HG03469 (cell line): ENCODE measurements around the gene RELN.

ENCODE experiments used
- ATAC-seq: cut with Tn5 transposase; IDR thresholded peaks from one replicate; pipeline ENCODE4 v1.9.1; 2021; ENCODE audit warnings: mild to moderate bottlenecking, moderate library complexity, moderate number of reproducible peaks; ENCODE audit not compliant: unreplicated experiment

RELN gene

GRCh38 chr7:103731169-103731568 is 258.3 kb downstream of the RELN start:
- no peak for ATAC-seq

- ATAC-seq, result no peak
These were observed 260.4 kb downstream of the RELN start for GRCh38 chr7:103729026-103729425.

GRCh38 chr7:103727982-103728610 is 261.4 kb downstream of the RELN start:
- ATAC-seq, result no peak

DNA sequence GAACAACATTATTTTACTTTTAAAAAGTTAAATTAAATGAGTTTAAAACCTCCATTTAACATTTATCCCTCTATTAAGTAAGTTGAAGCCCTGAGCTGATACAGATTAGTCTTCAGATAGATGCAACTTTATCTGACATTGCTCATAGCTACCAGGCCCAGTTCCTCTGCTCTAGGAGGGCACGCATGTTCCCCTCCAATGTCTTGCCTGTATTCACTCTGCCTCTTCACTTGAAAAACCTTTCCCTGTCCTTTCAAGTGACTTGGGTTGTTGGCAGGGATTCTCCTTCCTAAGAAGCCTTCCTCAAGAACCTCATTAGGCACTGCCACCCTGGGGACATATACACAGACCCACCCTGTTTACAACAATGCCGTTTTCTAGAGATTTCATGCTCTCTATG is 270.4 kb downstream of the RELN start:
- no peak for ATAC-seq

DNA sequence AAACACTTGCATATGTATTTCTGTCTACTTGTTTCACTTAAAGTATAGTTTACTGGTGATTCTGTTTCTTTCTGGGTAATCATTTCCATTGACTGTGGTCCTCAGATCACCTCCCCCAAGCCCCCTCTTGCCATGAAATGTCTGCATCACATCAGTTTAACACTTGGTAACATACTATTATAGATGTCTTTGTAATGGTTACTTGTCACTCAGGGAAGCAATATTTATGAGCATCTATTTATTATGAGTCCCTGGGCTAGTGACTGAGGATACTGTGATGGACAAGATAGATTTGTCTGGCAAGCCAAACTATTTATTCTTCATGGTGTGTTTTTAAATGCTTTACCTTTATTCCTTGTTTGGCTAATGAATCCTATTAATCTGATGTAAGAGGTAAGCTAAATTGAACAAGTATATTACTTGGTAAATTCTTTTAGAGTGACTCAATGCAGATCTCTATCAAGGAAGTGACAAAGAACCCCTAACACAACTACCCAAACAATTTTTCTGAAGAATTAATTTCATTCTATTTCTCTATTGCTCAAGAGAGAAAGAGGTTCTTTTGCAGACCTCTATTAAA is 270.9 kb downstream of the RELN start:
- no peak for ATAC-seq

DNA sequence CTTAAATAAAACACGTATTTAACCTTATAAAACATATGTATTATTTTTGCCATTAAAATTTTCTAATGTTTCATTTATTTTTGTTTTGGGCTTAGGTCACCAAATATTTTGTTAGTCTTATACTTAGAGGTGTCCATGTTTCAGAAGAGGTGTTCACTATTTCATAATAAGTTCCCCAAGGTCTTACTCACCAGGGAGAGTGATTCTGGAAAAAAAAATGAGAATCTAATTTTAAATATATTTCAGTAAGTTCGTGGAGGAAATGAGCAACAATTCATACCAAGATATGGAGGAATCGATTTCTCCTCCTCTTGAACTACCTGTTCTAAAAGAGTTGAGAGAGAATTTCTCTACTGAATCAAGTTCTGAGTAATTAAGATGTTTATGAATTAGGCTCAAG is 271.9 kb downstream of the RELN start:
- no peak for ATAC-seq

DNA sequence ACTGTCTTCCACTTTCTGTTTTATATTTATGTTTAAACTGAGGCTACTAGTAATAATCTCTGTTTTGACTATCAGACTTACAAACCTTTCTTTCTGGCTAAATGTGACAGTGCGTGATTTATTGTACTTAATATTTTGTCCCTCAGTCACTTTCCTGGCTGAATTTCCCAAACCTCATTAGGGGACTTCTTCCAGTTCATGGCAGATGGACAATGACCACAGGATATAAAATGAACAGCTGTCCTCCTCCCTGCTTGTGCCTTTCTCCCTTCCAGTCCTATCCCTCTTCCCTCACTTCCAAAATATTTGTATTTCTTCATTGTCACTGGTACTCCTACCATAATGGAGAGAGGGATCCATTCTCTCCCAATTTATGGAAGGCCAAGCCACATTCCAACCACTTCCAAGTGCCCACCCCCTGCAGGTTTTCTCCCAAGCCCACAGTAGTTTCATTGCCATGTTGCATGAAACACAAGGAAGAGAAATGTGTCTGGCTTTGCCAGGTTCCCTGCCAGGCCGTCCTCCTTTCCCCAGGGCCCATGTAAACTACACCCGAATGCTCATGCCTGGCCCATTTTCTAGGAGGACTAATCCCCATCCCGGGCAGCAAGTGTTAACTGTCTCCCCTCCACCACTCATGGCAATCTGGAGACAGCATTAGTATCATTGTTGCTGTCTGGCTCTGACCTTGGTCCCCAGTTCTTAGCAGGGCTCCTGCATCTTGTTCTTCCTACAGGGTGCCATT is 273.9 kb downstream of the RELN start:
- no peak for ATAC-seq

DNA sequence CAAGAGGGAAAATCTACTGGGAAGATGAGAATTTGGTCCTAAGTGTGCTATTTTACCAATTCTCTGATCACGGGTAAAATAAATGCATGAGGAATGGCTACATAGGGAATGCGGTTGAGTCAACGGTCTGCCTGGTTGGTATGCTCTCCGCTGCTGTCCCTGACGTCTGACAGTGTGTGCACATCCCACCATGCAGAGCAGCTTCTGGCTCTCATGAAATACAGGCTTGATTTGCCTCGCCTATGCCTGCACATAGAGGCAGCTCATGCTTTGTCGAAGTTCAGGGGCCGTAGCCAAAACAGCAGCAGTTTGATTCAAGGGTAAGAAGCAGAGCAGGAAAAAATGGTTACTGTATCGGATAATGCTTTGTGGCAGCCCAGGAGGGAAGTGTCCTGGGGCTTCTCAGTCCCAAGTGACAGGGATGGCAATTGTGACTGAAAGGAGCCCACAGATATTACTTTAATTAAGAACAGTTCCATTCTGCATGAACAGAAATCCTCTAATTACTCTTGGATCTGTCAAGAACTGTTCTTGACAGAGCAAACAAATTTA is 275.0 kb downstream of the RELN start:
- no peak for ATAC-seq

GRCh38 chr7:103712991-103713778 is 276.3 kb downstream of the RELN start:
- no peak for ATAC-seq

DNA sequence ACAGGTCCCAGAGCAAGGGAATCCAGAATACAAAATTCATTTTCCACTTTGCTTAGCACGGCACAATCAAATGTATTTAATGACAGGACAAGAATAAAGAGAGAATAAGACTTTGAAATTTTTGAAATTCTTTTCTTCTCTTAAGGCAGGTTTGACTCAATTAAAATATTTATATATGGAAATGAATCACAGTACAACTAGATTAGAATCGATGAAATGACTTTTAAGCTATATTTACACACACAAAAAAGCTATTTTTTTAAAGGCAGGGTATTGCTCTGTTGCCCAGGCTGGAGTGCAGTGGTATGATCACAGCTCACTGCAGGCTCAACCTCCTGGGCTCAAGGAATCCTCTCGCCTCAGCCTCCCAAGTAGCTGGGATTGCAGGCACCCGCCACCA is 278.0 kb downstream of the RELN start:
- no peak for ATAC-seq

DNA sequence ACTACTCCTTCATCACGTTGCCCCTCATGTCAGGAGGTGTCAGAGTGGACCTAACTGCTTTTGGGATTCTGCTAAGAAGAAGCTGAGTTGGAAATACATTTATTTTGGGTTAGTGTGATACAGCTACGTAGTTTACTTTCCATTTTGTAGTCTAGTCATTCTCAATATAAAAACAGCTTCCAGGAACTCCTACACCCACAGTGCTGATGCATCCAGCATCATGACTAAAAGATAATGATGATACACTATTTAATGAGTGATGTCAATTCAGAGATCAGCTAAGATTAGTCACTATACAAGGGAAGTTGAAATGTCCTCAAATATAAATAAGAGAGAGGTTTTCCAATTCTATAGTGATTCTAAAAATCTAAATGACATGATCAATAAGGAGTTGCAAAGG is 279.2 kb downstream of the RELN start:
- no peak for ATAC-seq

- ATAC-seq, result no peak
These were observed 282.7 kb downstream of the RELN start for GRCh38 chr7:103706805-103707204.

DNA sequence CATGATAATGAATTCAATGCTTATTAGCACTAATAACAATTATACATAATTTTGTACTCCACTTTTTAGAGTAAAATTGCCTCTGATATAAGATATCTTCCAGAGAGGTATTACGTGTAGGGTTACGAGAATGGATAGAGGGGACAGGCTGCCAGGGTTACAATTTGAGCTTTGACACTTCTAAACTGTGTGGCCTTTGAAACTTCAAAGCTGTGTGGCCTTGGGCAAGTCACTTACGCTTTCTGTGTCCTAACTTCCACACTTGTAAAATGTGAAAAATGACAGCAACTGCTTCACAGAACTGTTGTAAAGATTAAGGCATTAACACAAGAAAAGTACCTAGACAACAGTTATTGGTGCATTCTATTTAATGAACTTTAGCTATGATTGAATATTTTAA is 283.9 kb downstream of the RELN start:
- ATAC-seq, result no peak

GRCh38 chr7:103704701-103705100 is 284.8 kb downstream of the RELN start:
- no peak for ATAC-seq

- ATAC-seq, result no peak
These were observed 286.5 kb downstream of the RELN start for GRCh38 chr7:103702982-103703381.

- ATAC-seq, result no peak
These were observed 287.0 kb downstream of the RELN start for GRCh38 chr7:103702454-103702853.

- ATAC-seq, result no peak
These were observed 290.4 kb downstream of the RELN start for GRCh38 chr7:103699032-103699431.

GRCh38 chr7:103698064-103698463 is 291.4 kb downstream of the RELN start:
- ATAC-seq, result no peak

GRCh38 chr7:103695521-103695920 is 293.9 kb downstream of the RELN start:
- no peak for ATAC-seq

DNA sequence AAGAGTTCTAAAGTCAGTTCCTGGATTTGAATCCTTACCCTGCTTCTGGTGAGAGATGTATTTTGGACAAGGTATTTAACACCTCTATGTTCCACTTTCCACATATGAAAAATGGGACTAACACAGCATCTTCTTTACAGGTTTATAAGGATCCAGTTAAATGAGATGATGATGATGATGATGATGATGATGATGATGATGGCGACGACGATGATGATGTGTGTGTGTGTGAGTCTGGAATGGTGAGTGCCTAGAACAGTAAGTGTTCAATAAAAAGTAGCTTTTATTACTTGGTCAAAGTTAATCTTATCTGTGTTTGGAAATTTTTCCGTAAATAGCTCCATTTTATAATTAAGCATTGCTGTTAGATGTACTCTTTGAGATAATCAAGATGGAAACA is 295.2 kb downstream of the RELN start:
- ATAC-seq, result no peak

DNA sequence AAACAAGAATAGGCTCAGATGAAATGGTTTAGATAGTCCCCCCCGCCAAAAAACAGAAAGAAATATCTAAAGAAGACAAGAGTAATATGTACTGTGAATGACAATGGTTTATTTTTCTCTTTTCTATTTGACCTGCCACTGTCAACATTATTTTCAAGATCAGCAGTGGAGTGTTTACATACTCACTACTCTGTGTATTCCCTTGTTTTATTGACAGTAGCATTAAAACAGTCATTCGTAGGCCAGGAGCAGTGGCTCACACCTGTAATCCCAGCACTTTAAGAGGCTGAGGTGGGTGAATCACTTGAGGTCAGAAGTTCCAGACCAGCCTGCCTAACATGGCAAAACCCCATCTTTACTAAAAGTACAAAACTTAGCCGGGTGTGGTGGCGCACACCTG is 298.2 kb downstream of the RELN start:
- ATAC-seq, result no peak
